ENCODE measurements around the gene RERE.

The RERE gene

GRCh38 chr1:8311068-8311718 lies 506.2 kb downstream of the RERE start:
- DNase-seq (ENCODE audit: low read depth, low spot score), result no peak

GRCh38 chr1:8307628-8308027 lies 509.8 kb downstream of the RERE start:
- no peak for DNase-seq (ENCODE audit: low read depth, low spot score)

DNA sequence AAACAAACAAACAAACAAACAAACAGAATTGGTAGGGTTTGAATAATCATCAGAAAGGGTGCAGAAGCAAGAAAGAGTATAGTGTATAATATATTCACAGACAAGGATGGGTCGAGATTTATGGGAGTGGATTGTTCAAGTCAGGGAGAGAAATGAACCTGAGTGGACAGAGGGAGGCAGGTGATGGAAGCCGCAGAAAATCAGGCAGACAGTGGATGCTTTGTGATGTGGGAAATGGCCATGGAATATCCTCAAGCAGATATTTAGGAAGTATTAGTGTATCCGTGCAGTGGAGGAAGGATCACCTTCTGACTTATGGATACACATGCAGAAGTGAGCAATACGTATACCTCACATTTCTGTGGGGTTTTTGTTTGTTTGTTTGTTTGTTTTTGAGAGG lies 513.6 kb downstream of the RERE start:
- no peak for DNase-seq (ENCODE audit: low read depth, low spot score)

DNA sequence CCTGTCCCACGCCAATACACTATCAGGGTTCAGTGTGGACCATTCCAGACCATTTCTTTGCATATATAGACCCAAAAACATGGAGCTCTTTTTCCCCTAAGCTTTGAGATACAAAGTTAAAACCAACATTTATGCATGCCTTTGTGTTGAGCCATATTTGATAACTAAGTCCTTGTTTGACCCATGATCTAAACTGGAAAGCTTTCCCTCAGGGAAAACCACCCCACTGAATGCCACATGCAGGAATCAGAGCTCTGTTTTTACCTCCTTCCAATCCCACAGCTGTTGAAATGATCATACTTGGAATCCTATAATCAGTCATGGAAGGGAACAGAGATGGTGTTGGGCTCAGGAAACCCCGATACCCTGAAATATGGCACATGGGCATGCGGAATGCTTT lies 514.3 kb downstream of the RERE start:
- no peak for DNase-seq (ENCODE audit: low read depth, low spot score)

All from activated naive CD8-positive, alpha-beta T cell treated with anti-CD3 and anti-CD28 coated beads, Interleukin-2, amount 50 U/mL, for 16 hours (primary cell).